NCI-H2171 (cell line): ENCODE measurements around the gene SPTLC2.
"Not testable (repeated sequence)": the region's sequence is repeated elsewhere in the genome, so short reads cannot be mapped to it uniquely, and the experiment has no call there.

ENCODE experiments used
- DNase-seq: peaks from one replicate; lab custom pipeline; 2025; lab: John Stamatoyannopoulos, UW

Gene SPTLC2

GRCh38 chr14:77547512-77548180 lies 68.8 kb downstream of the SPTLC2 start:
- DNase-seq: no peak

GRCh38 chr14:77545171-77545570 lies 71.3 kb downstream of the SPTLC2 start:
- not testable (repeated sequence) for DNase-seq

GRCh38 chr14:77544571-77544970 lies 71.9 kb downstream of the SPTLC2 start:
- DNase-seq: no peak

- DNase-seq: no peak
Observed at GRCh38 chr14:77543637-77544334, 72.7 kb downstream of the SPTLC2 start.

GRCh38 chr14:77543240-77543551 lies 73.2 kb downstream of the SPTLC2 start:
- DNase-seq: no peak

- DNase-seq: no peak
Observed at GRCh38 chr14:77542421-77543239, 73.8 kb downstream of the SPTLC2 start.

GRCh38 chr14:77541905-77542304 lies 74.5 kb downstream of the SPTLC2 start:
- no peak for DNase-seq

- DNase-seq: not testable (repeated sequence)
Observed at GRCh38 chr14:77536951-77537350, 79.5 kb downstream of the SPTLC2 start.

GRCh38 chr14:77531071-77531470 lies 85.4 kb downstream of the SPTLC2 start:
- DNase-seq: no peak

GRCh38 chr14:77529963-77530362 lies 86.5 kb downstream of the SPTLC2 start:
- no peak for DNase-seq

- DNase-seq: no peak
Observed at GRCh38 chr14:77529213-77529612, 87.2 kb downstream of the SPTLC2 start.

- DNase-seq: not testable (repeated sequence)
Observed at GRCh38 chr14:77528701-77529100, 87.7 kb downstream of the SPTLC2 start.

- DNase-seq: no peak
Observed at GRCh38 chr14:77526266-77526665, 90.2 kb downstream of the SPTLC2 start.

GRCh38 chr14:77524536-77524935 lies 91.9 kb downstream of the SPTLC2 start:
- no peak for DNase-seq

- DNase-seq: no peak
Observed at GRCh38 chr14:77523109-77523508, 93.3 kb downstream of the SPTLC2 start.

- no peak for DNase-seq
Observed at GRCh38 chr14:77520555-77520954, 95.9 kb downstream of the SPTLC2 start.

- no peak for DNase-seq
Observed at GRCh38 chr14:77516126-77516525, 100.3 kb downstream of the SPTLC2 start.

- DNase-seq: no peak
Observed at GRCh38 chr14:77511486-77512162, 104.8 kb downstream of the SPTLC2 start.

- DNase-seq: no peak
Observed at GRCh38 chr14:77509366-77509765, 107.1 kb downstream of the SPTLC2 start.

GRCh38 chr14:77508876-77509275 lies 107.6 kb downstream of the SPTLC2 start:
- DNase-seq: no peak

GRCh38 chr14:77508249-77508648 lies 108.2 kb downstream of the SPTLC2 start:
- DNase-seq: no peak

GRCh38 chr14:77507762-77508161 lies 108.7 kb downstream of the SPTLC2 start:
- DNase-seq: no peak
